DOHH2 (cell line): Measurements from ENCODE around the gene SAMD8.

Source experiments
- H3F3A ChIP-seq: fragments of 200-600 bp; sonication (generic), shearing (Covaris generic); 2 replicates; pipeline ENCODE4 v1.6.0; 2016; ENCODE audit warnings: antibody characterized with exemption, mild to moderate bottlenecking; ENCODE audit not compliant: control insufficient read depth, insufficient read depth
- H3K27ac ChIP-seq: fragments of 200-600 bp; sonication (generic); 2 replicates; pipeline ENCODE4 v1.5.1; 2014; ENCODE audit warnings: low read depth, mild to moderate bottlenecking, low read length, moderate library complexity
- H3K27me3 ChIP-seq: fragments of 200-600 bp; sonication (generic); 2 replicates; pipeline ENCODE4 v1.6.1; 2014; ENCODE audit warnings: mild to moderate bottlenecking, low read length, mixed read lengths; ENCODE audit not compliant: control insufficient read depth
- H3K36me3 ChIP-seq: fragments of 200-600 bp; sonication (generic); 2 replicates; pipeline ENCODE4 v1.6.1; 2014; ENCODE audit warnings: mild to moderate bottlenecking, low read length, moderate library complexity, mixed read lengths; ENCODE audit not compliant: control insufficient read depth
- H3K4me1 ChIP-seq: fragments of 200-600 bp; sonication (generic); 2 replicates; pipeline ENCODE4 v1.6.1; 2014; ENCODE audit warnings: mild to moderate bottlenecking, low read length, mixed read lengths; ENCODE audit not compliant: control insufficient read depth
- H3K4me2 ChIP-seq: fragments of 200-600 bp; sonication (generic); 2 replicates; pipeline ENCODE4 v1.6.0; 2014; ENCODE audit warnings: mild to moderate bottlenecking, low read length, moderate library complexity
- H3K4me3 ChIP-seq: fragments of 200-600 bp; sonication (generic); 2 replicates; pipeline ENCODE4 v1.5.1; 2014; ENCODE audit warnings: mild to moderate bottlenecking, low read length, mixed read lengths
- H3K79me2 ChIP-seq: fragments of 200-600 bp; sonication (generic); 2 replicates; pipeline ENCODE4 v1.6.1; 2014; ENCODE audit warnings: mild to moderate bottlenecking, low read length, mixed read lengths; ENCODE audit not compliant: control insufficient read depth
- H3K9me2 ChIP-seq: fragments of 200-600 bp; sonication (generic); replicated peaks from 2 replicates; pipeline ENCODE4 v1.6.1; 2014; ENCODE audit warnings: mild to moderate bottlenecking, low read length, mixed read lengths; ENCODE audit not compliant: control insufficient read depth
- H3K9me3 ChIP-seq: fragments of 200-600 bp; sonication (generic); 2 replicates; pipeline ENCODE4 v1.6.1; 2014; ENCODE audit warnings: antibody characterized with exemption, low read length, mixed read lengths; ENCODE audit not compliant: control insufficient read depth, insufficient read depth
- H4K20me1 ChIP-seq: fragments of 200-600 bp; sonication (generic); 2 replicates; pipeline ENCODE4 v1.6.0; 2014; ENCODE audit warnings: low read depth, mild to moderate bottlenecking, antibody characterized with exemption, low read length, moderate library complexity; ENCODE audit not compliant: control insufficient read depth, insufficient read depth
- CTCF ChIP-seq: fragments of 200-600 bp; sonication (generic); IDR thresholded peaks from one replicate; pipeline ENCODE4 v1.5.1; 2014; ENCODE audit warnings: antibody characterized with exemption, mild to moderate bottlenecking, low read depth, low read length; ENCODE audit not compliant: poor library complexity, severe bottlenecking
- EZH2phosphoT487 ChIP-seq: fragments of 200-600 bp; sonication (generic); IDR thresholded peaks from 2 replicates; pipeline ENCODE4 v1.6.1; 2017; ENCODE audit warnings: borderline replicate concordance, mild to moderate bottlenecking, antibody characterized with exemption, low read length, moderate library complexity, mixed read lengths

The SAMD8 gene

GRCh38 chr10:75063461-75064230, 47.8 kb upstream of the SAMD8 start:
- no peaks in the 10 kb centered on the region for H3K9me2 ChIP-seq
- no peak overlapping the region for H3K4me2 ChIP-seq

GRCh38 chr10:75065076-75065475, 46.4 kb upstream of the SAMD8 start:
- no peaks in the 10 kb centered on the region for H3K36me3 ChIP-seq
- no peak for TF ChIP-seq EZH2phosphoT487
- no peak for TF ChIP-seq CTCF
- H3F3A ChIP-seq, result no peaks in the 10 kb centered on the region
- H3K27me3 ChIP-seq, result no peaks in the 10 kb centered on the region
- H3K4me3 ChIP-seq, result no peak overlapping the region
- no peaks in the 10 kb centered on the region for H3K9me3 ChIP-seq
- H3K9me2 ChIP-seq, result no peaks in the 10 kb centered on the region
- peaks cover 4% of the 10 kb centered on the region for H3K4me1 ChIP-seq
- no peaks in the 10 kb centered on the region for H4K20me1 ChIP-seq
- no peak overlapping the region for H3K4me2 ChIP-seq
- H3K27ac ChIP-seq, result no peak overlapping the region
- no peaks in the 10 kb centered on the region for H3K79me2 ChIP-seq

More at GRCh38 chr10:75063461-75064230, 47.8 kb upstream of the SAMD8 start:
- Histone ChIP-seq H3K79me2 (no peaks in the 10 kb centered on the region), H3K27ac (no peak overlapping the region), H3K9me3 (no peaks in the 10 kb centered on the region), H4K20me1 (no peaks in the 10 kb centered on the region), H3F3A (no peaks in the 10 kb centered on the region), H3K27me3 (no peaks in the 10 kb centered on the region), H3K4me3 (no peak overlapping the region), H3K36me3 (no peaks in the 10 kb centered on the region), H3K4me1 (peaks cover 4% of the 10 kb centered on the region)
- TF ChIP-seq EZH2phosphoT487 (no peak), CTCF (no peak)

- H3K27me3 ChIP-seq, result no peaks in the 10 kb centered on the region
- H4K20me1 ChIP-seq, result no peaks in the 10 kb centered on the region
- H3K9me2 ChIP-seq, result no peaks in the 10 kb centered on the region
- no peaks in the 10 kb centered on the region for H3K36me3 ChIP-seq
- no peak overlapping the region for H3K4me2 ChIP-seq
- no peaks in the 10 kb centered on the region for H3K9me3 ChIP-seq
- no peak overlapping the region for H3K27ac ChIP-seq
- no peaks in the 10 kb centered on the region for H3F3A ChIP-seq
- TF ChIP-seq EZH2phosphoT487 (no peak), CTCF (no peak)
- peaks cover 4% of the 10 kb centered on the region for H3K4me1 ChIP-seq
- H3K79me2 ChIP-seq, result no peaks in the 10 kb centered on the region
- no peak overlapping the region for H3K4me3 ChIP-seq
Measured at GRCh38 chr10:75066271-75066670, 45.2 kb upstream of the SAMD8 start.
